Measurements from ENCODE around the gene STPG3. TPM values are rescaled to one million over a fixed set of nuclear protein-coding genes. Genes with fewer than 3 reads are reported as not detected.
A peak's percentile ranks its signal among the peaks of the same experiment; 100 is the strongest.

The STPG3 gene
- total and polyA plus RNA-seq, 9 of the 15 experiments (the other 6 are each of a cell fraction or from before 2014, with no cell fraction given): not detected

DNA sequence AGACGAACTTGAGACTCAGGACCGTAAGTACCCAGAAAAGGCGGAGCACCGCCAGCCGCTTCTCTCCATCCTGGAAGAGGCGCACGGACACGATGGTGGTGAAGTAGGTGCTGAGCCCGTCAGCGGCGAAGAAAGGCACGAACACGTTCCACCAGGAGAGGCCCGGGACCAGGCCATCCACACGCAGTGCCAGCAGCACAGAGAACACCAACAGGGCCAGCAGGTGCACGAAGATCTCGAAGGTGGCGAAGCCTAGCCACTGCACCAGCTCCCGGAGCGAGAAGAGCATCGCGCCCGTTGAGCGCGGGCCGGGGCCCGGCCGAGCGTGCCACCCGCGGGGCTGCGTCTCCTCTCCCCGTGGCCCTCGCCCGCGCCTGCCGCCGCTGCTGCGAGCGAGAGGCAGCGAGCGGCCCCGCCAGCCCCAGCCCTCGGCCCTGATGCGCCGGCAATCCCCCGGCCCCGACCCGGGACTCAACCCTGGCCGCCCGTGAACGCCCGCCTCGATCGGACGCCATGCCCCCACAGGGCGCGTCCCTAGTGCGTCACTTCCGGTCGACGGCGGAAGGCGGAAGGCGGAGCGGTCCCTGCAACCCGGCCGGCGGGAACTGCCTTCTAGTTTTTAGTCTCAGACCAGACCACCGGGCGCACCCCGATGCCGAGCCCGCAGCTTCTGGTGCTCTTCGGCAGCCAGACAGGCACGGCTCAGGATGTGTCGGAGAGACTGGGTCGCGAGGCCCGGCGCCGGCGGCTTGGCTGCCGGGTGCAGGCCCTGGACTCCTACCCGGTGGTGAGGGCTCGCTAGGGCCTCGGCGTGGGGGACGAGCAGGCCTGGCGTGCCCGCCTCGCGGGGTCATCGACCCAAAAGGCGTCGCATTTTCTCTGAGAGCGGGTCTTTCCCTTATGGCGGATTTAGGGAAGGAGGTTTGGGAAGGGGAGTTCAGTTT is 45.7 kb upstream of the STPG3 start, which contains the start of the genes NDOR1 and TMEM203 (continued):
- TF ChIP-seq, protein P1, sequence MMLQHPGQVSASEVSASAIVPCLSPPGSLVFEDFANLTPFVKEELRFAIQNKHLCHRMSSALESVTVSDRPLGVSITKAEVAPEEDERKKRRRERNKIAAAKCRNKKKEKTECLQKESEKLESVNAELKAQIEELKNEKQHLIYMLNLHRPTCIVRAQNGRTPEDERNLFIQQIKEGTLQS (IDR thresholded peaks at IDR 0.05): no peak
- TF ChIP-seq, protein P1 (CRISPR knock-in tag; conservative IDR thresholded peaks at IDR 0.05): 0 out of 2 replicates have a peak, but pooled peaks have one; percentile 31
- peak; percentile 35 for TF ChIP-seq POU5F1 (IDR thresholded peaks at IDR 0.05; ENCODE audit: borderline replicate concordance, low read depth, low read length, partially characterized antibody)
- peak; percentile 74 for TF ChIP-seq GATAD2B (IDR thresholded peaks at IDR 0.05; ENCODE audit: borderline replicate concordance)
- TF ChIP-seq EP400 (IDR thresholded peaks at IDR 0.05): peak; percentile 89
- TF ChIP-seq, protein P2, sequence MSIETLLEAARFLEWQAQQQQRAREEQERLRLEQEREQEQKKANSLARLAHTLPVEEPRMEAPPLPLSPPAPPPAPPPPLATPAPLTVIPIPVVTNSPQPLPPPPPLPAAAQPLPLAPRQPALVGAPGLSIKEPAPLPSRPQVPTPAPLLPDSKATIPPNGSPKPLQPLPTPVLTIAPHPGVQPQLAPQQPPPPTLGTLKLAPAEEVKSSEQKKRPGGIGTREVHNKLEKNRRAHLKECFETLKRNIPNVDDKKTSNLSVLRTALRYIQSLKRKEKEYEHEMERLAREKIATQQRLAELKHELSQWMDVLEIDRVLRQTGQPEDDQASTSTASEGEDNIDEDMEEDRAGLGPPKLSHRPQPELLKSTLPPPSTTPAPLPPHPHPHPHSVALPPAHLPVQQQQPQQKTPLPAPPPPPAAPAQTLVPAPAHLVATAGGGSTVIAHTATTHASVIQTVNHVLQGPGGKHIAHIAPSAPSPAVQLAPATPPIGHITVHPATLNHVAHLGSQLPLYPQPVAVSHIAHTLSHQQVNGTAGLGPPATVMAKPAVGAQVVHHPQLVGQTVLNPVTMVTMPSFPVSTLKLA (conservative IDR thresholded peaks at IDR 0.05): peak; percentile 78 to 92
- TF ChIP-seq SIN3A (IDR thresholded peaks at IDR 0.05; ENCODE audit: borderline replicate concordance in 2 of 2, control insufficient read depth in 1 of 2, low read depth in 2 of 2, low read length in 2 of 2): peak; percentile 94 to 95
- no peak for TF ChIP-seq PTBP1 (IDR thresholded peaks at IDR 0.05; ENCODE audit: low read depth, low read length)
- peak in 1 of 2 experiments; percentile 29; a peak in 1 of 4 replicates for TF ChIP-seq CSDE1 (IDR thresholded peaks at IDR 0.05)
- TF ChIP-seq TAF7 (tag; IDR thresholded peaks at IDR 0.05): peak; percentile 57
- peak; percentile 75 for TF ChIP-seq MBD2 (IDR thresholded peaks at IDR 0.05; ENCODE audit: borderline replicate concordance, low read depth)
- TF ChIP-seq, protein P3, sequence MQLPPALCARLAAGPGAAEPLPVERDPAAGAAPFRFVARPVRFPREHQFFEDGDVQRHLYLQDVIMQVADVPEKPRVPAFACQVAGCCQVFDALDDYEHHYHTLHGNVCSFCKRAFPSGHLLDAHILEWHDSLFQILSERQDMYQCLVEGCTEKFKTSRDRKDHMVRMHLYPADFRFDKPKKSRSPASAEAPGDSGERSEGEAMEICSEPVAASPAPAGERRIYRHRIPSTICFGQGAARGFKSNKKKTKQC (CRISPR knock-in tag; IDR thresholded peaks at IDR 0.05): peak; percentile 42; the same call in 1 of the 2 replicates
- peak; percentile 96 for TF ChIP-seq RB1 (IDR thresholded peaks at IDR 0.05; ENCODE audit: low read depth)
- TF ChIP-seq, protein P4, sequence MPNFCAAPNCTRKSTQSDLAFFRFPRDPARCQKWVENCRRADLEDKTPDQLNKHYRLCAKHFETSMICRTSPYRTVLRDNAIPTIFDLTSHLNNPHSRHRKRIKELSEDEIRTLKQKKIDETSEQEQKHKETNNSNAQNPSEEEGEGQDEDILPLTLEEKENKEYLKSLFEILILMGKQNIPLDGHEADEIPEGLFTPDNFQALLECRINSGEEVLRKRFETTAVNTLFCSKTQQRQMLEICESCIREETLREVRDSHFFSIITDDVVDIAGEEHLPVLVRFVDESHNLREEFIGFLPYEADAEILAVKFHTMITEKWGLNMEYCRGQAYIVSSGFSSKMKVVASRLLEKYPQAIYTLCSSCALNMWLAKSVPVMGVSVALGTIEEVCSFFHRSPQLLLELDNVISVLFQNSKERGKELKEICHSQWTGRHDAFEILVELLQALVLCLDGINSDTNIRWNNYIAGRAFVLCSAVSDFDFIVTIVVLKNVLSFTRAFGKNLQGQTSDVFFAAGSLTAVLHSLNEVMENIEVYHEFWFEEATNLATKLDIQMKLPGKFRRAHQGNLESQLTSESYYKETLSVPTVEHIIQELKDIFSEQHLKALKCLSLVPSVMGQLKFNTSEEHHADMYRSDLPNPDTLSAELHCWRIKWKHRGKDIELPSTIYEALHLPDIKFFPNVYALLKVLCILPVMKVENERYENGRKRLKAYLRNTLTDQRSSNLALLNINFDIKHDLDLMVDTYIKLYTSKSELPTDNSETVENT (CRISPR knock-in tag; IDR thresholded peaks at IDR 0.05): peak; percentile 74
- no peak for TF ChIP-seq HNRNPUL1 (IDR thresholded peaks at IDR 0.05; ENCODE audit: low read length)
- TF ChIP-seq POLR2AphosphoS5 (IDR thresholded peaks at IDR 0.05; ENCODE audit: control insufficient read depth, insufficient read depth, low read depth, low read length): peak; percentile 82
- peak; percentile 87 for TF ChIP-seq KDM5B (IDR thresholded peaks at IDR 0.05; ENCODE audit: insufficient replicate concordance, low read depth, low read length)
- TF ChIP-seq STAG1 (CRISPR knock-in tag; IDR thresholded peaks at IDR 0.05; ENCODE audit: borderline replicate concordance): 0 out of 2 replicates have a peak, but pooled peaks have one; percentile 11
- TF ChIP-seq JUN (IDR thresholded peaks at IDR 0.05; ENCODE audit: borderline replicate concordance, low read depth, low read length): peak; percentile 38; the same call in 1 of the 2 replicates
- TF ChIP-seq JUN (CRISPR knock-in tag; IDR thresholded peaks at IDR 0.05; ENCODE audit: borderline replicate concordance): no peak
- TF ChIP-seq ELF2 (CRISPR knock-in tag; IDR thresholded peaks at IDR 0.05): peak; percentile 98
- peak; percentile 57 for TF ChIP-seq POLR2B (IDR thresholded peaks at IDR 0.05; ENCODE audit: low read depth, partially characterized antibody)
